Left kidney (tissue), 2 donors: ENCODE measurements around the gene ZNF808. TPM values are rescaled to one million over a fixed set of nuclear protein-coding genes. Genes with fewer than 3 reads are reported as not detected.
"Not testable (repeated sequence)": the region's sequence is repeated elsewhere in the genome, so short reads cannot be mapped to it uniquely, and the experiment has no call there.

Experiments used
- DNase-seq: peaks from one replicate; pipeline ENCODE4 v3.0.0-alpha.2; 2013
- polyA plus RNA-seq: library from polyadenylated mRNA; unstranded; fragments of 120-200 nt; gene quantifications from one replicate; pipeline ENCODE4 v1.2.1, GENCODE V29; 2013; ENCODE audit not compliant: insufficient read length

Gene ZNF808
- polyA plus RNA-seq, 1 donor: 23.9 TPM

GRCh38 chr19:52593441-52593840 lies 66.0 kb downstream of the ZNF808 start:
- DNase-seq: not testable (repeated sequence)

GRCh38 chr19:52599241-52599640 lies 71.8 kb downstream of the ZNF808 start:
- DNase-seq: no peak

GRCh38 chr19:52600639-52601024 lies 73.2 kb downstream of the ZNF808 start:
- DNase-seq: no peak

GRCh38 chr19:52601025-52601973 lies 73.8 kb downstream of the ZNF808 start:
- peak; percentile 89 for DNase-seq

GRCh38 chr19:52601974-52602366 lies 74.5 kb downstream of the ZNF808 start:
- DNase-seq: not testable (repeated sequence)

- no peak for DNase-seq
These were observed 75.5 kb downstream of the ZNF808 start for GRCh38 chr19:52602941-52603340.

GRCh38 chr19:52603558-52604207 lies 76.2 kb downstream of the ZNF808 start:
- no peak for DNase-seq

Other genes with a start within 250 kb of the ZNF808 start
- 18.3 TPM for gene ZNF480, start 230.5 kb upstream of the ZNF808 start, polyA plus RNA-seq
- 14.9 TPM for gene ZNF610, start 191.4 kb upstream of the ZNF808 start, polyA plus RNA-seq
- gene ZNF880, start 157.7 kb upstream of the ZNF808 start, polyA plus RNA-seq: 31.7 TPM
- gene ZNF528, start 129.8 kb upstream of the ZNF808 start, polyA plus RNA-seq: 63.3 TPM
- gene ZNF534, start 98.5 kb upstream of the ZNF808 start, polyA plus RNA-seq: 1.2 TPM
- 7.9 TPM for gene ZNF578, start 74.1 kb upstream of the ZNF808 start, polyA plus RNA-seq
- gene ZNF701, start 42.6 kb downstream of the ZNF808 start, polyA plus RNA-seq: 23.3 TPM
- 146 TPM for gene ZNF83, start 110.7 kb downstream of the ZNF808 start, polyA plus RNA-seq
- 28.7 TPM for gene ZNF611, start 207.4 kb downstream of the ZNF808 start, polyA plus RNA-seq